ENCODE measurements around the gene GATB.

GATB gene, protein sequence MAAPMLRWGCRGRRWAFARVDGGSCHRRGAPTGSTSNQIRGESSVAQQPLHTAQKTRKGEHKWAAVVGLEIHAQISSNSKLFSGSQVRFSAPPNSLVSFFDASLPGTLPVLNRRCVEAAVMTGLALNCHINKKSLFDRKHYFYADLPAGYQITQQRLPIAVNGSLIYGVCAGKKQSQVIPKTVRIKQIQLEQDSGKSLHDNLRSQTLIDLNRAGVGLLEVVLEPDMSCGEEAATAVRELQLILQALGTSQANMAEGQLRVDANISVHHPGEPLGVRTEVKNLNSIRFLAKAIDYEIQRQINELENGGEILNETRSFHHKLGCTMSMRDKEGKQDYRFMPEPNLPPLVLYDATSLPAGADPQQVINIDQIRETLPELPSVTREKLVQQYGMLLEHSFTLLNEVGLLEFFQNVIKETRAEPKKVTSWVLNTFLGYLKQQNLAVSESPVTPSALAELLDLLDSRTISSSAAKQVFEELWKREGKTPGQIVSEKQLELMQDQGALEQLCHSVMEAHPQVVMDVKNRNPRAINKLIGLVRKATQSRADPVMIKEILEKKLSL

DNA sequence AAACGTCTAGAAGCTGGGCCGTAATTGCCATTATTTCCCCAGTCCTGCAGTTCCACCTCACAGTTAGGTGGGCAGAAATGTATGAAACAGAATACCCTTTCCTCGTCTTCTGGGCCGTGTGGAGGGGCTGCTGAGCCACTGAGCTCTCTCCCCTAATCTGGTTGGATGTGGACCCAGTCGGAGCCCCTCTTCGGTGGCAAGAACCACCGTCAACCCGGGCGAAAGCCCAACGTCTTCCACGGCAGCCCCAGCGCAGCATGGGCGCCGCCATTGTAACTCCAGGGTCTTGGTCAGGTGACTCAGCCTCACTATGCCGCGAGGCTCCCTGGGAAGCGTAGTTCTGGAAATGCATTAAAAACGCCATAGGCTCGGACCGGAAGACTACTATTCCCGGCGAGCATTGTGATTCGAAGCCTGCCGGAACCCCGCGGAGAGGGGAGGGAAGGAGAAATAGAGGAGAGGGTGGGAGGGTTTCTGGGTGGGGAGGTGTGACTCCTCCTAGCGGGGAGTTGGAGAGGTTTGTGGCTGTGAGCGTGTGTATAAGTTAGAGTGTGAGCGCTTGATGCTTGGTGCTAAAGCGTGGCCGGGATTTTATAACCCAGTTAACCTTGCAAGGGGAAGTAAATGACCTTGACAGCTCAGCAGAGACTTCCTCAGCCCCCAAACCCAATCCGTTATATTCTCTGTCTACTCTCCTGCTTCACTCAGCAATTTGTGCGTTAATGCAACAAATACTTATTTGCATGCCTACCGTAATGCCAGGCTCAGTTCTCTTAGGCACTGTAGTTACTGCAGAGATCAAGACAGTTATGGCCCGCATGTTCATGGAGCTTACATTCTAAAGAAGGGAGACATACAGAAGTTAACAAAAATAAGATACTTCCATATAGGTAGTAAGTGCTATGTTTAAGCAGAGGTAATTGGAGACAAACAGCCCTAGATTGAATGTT is at the start of gene GATB:
Gene GATB (minus strand): TSS at position 296 of the 950 bp plus-strand sequence. CDS start 25 bp downstream, at position 271.
- DNase-seq (ENCODE audit: low read depth in 2 of 2): peak; percentile 76 to 82

DNA sequence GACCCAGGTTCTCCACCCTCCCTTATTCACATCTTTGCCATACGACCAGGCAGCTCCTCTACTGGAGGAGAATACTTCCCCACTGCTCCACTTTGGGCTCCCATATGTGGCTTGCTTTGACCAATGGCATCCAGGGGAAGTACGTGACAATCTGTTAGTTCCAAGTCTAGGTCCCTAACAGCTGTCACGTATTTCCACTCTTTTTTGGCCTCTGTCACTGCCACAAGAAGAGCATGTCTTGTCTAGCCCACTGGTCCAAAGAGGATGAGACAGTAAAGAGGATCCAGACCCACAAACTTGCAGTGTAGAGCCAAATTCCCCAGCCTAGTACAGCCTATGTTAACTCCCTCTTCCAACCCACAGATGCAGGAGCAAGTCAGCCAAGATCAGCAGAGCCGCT is 49.7 kb upstream of the GATB start:
- no peak for DNase-seq (ENCODE audit: low read depth in 2 of 2)

DNA sequence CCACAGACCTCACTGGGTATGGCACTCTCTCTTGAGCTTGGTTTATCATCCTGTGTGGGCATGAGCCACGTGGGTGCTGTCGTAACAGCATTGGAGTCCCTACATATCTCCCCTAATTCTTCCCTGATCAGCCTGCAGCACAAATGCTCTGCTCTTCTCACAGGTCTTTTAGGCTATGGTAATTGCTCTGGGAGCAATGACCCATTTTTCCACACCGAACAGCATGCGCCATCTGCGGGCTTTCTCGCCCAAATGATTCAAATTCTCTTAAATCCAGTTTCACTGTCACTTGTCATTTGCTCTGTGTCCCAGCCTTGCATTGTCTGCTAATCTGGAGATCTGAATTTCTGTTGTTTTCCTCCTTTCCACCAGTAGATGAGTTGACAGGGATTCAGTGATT is 48.9 kb upstream of the GATB start:
- no peak for DNase-seq (ENCODE audit: low read depth in 2 of 2)

GRCh38 chr4:151808542-151808941 is 47.7 kb upstream of the GATB start:
- DNase-seq (ENCODE audit: low read depth in 2 of 2): no peak

DNA sequence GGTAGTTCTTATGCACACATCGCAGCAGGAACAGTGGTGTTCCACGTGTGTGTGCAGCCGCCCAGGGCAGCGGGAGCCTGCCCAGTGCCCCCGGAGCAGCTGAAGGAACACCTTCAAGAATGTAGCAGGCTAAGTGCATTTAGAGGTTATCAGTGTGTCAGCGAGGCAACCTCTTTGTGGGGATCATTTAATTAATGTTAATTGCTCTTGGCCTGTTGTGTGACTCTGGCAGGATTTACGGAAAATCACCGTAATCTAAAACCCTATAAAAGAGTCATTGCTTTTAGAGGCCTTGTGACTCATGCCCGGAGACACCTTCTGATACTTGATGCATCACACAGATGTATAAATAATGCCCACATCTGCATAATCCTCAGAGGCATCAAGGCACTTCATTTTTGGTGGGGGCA is 47.3 kb upstream of the GATB start:
- no peak for DNase-seq (ENCODE audit: low read depth in 2 of 2)

GRCh38 chr4:151807220-151807619 is 46.4 kb upstream of the GATB start:
- no peak for DNase-seq (ENCODE audit: low read depth in 2 of 2)

DNA sequence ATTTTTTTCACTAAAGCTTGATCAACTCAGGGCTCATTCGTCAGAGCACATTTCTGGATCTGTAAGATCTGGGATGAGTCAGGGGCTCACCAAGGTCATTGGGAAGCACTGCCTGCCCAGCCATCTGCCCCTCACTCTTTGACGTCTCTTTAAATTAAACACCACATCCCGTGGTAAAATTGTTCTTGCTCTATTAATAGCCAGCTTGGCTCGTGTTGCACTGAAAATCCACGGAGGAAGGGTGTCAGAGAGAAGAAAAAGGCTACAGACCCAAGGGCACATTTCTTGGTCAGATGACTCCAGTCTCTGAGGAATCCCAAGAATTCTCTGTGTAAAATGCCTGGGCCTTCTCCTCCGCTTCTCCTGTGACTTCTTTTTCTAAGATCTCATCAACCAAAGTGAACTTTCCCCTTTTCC is 45.7 kb upstream of the GATB start:
- DNase-seq (ENCODE audit: low read depth in 2 of 2): no peak

- DNase-seq (ENCODE audit: low read depth in 2 of 2): no peak
Measured at GRCh38 chr4:151804821-151805220, 44.0 kb upstream of the GATB start.

DNA sequence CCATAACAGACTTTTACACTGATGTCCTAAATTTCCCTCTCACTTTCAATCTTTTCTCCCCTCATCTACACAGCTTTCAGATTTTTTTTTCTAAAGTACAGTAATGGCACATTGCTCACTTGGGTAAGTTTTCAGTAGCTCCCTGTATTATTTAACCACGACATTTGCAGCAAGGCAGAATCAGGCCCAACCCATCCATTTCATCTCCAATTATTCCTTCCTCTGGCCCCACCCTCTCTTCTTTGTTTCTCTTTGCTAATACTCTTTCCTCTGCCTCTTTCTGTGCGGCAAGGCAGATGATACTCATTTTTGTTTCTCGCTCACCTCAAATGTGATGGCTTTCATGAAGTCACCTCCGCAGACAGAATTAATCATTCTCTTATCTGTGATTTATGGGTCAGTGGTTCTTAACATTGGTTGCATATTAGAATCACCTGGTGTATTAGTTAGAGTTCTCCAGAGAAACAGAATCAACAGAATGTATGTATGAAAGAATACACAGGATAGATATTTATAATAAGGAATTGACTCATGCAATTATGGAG is 43.4 kb upstream of the GATB start:
- no peak for DNase-seq (ENCODE audit: low read depth in 2 of 2)

DNA sequence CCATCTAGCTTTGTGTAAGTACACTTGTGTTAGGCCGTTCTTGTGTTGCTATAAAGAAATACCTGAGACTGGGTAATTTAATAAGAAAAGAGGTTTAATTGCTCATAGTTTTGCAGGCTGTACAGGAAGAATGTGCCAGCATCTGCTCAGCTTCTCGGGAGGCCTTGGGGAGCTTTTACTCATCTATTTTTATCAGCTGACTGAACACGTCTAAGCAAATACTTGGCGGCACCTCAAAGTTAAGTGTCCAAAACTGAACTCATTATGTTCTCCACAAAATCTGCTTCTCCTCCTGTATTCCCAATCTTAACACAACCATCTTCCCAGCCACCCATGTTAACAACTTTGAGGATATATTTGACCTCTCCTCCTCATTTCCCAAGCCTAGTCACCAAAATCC is 42.4 kb upstream of the GATB start:
- DNase-seq (ENCODE audit: low read depth in 2 of 2): no peak

DNA sequence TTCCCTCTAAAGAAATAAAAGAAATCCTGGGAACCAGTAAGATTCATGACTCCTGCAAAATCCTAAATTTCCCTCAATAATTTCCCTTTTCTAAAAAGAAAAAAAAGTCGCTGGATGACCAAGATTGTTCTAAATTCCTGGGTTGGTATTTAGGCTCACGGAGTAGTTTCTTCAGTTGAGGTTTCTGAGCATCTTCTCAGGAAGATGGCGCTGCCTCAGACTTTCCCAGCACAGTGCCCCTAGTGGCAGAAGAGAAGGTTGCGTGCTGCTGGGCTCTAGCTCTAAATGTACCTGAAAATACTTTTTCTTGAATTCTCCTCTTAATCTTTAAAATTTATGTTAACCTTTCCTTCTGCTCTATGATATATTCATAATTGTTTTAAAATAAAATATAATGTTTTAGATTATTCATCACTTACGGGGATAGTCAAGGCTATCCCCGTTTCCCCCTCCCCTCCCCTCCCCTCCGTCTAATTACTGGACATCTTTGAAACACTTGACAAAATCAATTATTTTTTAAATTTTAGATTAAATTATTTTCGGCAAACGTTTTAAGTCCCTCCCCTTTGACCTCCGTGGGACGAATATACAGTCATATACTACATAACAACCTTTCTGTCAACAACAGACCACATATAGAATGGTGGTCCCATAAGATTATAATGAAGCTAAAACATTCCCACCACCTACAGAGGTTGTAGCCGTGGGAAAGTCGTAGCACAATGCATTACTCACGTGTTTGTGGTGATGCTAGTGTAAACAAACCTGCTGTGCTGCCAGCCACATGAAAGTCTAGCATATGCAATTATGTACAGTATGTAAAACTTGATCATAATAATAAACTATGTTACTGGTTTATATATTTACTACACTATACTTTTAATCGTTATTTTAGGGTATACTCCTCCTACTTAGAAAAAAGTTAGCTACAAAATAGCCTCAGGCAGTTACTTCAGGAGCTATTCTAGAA is 41.0 kb upstream of the GATB start:
- DNase-seq (ENCODE audit: low read depth in 2 of 2): peak; percentile 50 to 52

- DNase-seq (ENCODE audit: low read depth in 2 of 2): no peak
Measured at GRCh38 chr4:151799417-151800012, 38.7 kb upstream of the GATB start.

DNA sequence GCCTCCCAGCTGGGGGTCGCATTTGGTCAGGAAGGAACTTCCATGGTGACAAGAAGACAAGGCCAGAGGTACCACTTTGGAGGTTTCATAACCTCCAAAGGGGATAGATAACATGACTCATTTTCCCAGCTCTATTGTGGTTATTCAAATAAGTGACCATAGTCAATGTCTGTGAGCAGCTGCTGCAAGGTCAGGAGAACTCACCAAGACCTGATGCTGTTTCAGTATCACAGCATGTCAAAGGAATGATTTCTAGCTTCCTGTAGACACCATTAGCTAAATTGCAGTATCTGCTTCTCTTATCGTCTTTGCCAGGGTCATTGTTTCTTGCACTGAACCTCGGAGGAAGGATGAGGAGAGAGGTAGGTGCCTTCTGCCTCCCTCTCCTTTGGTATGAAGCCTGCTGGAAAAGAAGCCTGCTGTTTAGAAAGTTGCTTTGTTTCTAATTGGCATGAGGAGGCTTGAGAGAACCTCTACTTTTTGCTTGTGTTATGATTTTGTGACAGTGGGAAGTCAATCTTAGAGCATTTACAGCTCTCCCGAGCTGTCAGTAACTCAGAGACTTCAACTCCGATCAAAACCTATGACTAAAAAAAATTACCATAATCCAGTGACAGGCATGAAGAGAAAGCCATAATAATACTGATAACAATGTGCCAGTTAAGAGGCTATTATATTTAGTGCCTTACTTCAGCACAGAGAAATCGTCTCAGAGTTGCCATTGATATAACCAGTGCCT is 38.0 kb upstream of the GATB start:
- no peak for DNase-seq (ENCODE audit: low read depth in 2 of 2)

DNA sequence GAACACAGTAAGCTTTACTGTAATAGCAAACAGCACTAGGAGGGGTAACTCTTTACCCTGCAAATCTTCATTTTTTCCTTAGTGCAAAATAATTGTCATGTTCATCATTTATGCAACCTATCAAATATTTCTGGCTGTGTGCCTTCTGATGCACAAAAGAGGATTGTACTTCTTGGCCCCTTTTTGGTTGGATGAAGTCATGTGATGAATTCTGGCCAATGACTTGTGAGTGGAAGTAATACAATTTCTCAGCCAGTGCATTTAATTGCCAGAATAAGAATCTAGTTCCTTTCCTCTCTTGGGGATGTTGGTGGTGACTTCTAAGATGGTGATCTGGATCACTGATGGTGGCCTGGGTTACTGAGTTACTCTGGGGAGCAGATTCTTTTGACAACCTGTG is 37.0 kb upstream of the GATB start:
- DNase-seq (ENCODE audit: low read depth in 2 of 2): no peak

DNA sequence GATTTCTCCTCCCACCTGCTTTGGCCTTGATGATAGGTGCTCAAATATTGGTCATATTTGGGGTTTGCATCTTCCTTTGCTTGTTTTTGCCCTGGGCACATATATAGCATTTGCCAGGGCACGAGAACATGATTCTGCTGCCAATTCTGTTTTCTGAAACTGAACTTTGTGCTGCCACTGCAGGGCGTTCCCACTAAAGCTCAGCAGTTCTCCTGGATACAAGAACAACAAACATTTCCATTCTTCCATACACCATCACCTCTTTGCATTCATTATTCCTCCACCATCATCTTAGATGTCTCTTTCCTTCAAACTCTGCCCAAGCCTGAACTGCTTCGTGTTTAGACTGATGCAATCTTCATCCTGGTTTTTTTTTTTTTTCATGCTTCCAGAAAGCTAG is 36.3 kb upstream of the GATB start:
- no peak for DNase-seq (ENCODE audit: low read depth in 2 of 2)

GRCh38 chr4:151796106-151796505 is 35.3 kb upstream of the GATB start:
- no peak for DNase-seq (ENCODE audit: low read depth in 2 of 2)

- no peak for DNase-seq (ENCODE audit: low read depth in 2 of 2)
Measured at GRCh38 chr4:151792995-151793394, 32.2 kb upstream of the GATB start.

DNA sequence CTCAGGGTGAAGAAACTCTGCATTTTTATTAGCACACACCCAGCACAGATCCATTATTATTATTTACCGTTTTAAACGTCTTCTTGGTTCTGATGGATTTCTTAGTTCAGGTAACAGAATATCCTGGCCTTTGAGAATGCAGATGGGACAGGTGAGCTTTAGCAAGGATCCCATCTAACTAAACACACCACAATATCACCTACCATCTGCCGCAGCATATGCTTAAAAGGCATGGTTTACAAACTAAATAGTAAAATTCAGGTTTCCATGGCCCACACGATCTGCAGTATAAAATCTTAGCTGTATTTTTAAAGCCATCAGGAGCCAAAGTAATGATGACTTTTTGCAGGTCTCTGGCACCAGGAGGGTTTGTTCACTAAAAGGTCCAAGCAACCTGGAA is 31.7 kb upstream of the GATB start:
- no peak for DNase-seq (ENCODE audit: low read depth in 2 of 2)

- no peak for DNase-seq (ENCODE audit: low read depth in 2 of 2)
Measured at GRCh38 chr4:151788021-151788420, 27.2 kb upstream of the GATB start.

- no peak for DNase-seq (ENCODE audit: low read depth in 2 of 2)
Measured at GRCh38 chr4:151786158-151786495, 25.3 kb upstream of the GATB start.

Data from activated CD4-positive, alpha-beta T cell treated with anti-CD3 and anti-CD28 coated beads for 24 hours (primary cell).